M059J (cell line): ENCODE results near the gene GNL3. TPM values are rescaled to one million over a fixed set of nuclear protein-coding genes. Genes with fewer than 3 reads are reported as not detected.
"Not testable (repeated sequence)": the region's sequence is repeated elsewhere in the genome, so short reads cannot be mapped to it uniquely, and the experiment has no call there.

ENCODE experiments used
- DNase-seq: peaks from one replicate; pipeline ENCODE4 v3.0.0-alpha.2; 2012; ENCODE audit warnings: low read depth
- total RNA-seq: library from RNA; depleted of rRNA; stranded (reverse); fragments of >200 nt; shearing (Covaris generic); gene quantifications from 2 replicates; pipeline ENCODE4 v1.2.3, GENCODE V29; 2014; rRNA removed

The GNL3 gene
- total RNA-seq, 1 experiment from 2014 or later = 85.4 TPM

DNA sequence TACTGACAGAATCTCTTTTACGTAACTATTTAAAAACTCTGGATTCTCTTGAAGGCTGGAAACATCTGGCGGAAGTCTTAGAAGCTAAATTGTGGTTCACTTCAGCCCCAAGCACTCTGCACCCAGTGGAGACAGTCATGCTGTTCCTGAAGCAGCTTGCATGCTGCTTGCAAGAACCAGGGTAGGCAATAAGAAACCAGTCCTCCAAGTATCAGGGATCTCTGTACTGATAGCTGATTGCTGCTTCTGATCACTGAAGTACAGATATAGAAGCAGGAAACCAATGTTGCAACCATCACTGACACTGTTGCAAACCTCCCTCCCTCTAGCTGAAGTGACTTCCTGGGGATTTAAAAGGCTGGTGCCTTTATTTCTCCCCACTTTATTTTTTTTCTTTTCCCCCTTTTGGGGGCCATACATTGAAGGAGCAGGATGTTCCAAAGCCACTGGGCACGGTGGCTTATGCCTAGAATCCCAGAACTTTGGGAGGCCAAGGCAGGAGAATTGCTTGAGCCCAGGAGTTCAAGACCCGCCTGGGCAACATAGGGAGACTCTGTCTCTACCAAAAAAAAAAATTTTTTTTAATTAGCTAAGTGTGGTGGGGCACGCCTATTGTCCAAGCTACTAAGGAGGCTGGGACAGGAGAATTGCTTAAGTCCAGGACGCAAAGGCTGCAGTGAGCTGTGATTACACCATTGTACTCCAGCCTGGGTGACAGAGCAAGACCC, 35.3 kb downstream of the GNL3 start:
- no peak for DNase-seq

GRCh38 chr3:52721730-52722008, 35.8 kb downstream of the GNL3 start:
- DNase-seq = no peak

DNA sequence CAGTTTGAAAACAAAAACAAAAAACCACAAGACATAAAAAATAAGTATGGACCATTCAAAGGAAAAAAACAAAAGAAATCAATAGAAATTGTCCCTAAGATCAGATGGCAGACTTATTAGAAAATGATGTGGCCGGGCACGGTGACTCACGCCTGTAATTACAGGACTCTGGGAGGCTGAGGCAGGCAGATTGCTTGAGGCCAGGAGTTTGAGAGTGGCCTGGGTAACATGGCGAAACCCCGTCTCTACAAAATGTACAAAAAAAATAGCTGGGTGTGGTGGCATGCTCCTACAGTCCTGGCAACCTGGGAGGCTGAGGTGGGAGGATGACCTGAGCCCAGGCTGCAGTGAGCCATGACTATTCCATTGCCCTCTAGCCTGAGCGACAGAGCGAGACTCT, 36.7 kb downstream of the GNL3 start:
- DNase-seq = peak; percentile 26

DNA sequence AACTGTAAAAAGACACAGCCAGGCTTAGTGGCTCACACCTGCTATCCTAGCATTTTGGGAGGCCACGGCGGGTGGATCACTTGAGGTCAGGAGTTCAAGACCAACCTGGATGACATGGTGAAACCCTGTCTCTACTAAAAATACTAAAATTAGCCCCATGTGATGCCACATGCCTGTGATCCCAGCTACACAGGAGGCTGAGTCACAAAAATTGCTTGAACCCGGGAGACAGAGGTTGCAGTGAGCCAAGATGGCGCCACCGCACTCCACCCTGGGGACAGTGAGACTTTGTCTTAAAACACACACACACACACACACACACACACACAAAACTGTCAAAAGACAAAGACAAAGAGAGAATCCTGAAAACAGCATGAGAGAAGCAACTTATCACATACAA, 38.1 kb downstream of the GNL3 start:
- no peak for DNase-seq

DNA sequence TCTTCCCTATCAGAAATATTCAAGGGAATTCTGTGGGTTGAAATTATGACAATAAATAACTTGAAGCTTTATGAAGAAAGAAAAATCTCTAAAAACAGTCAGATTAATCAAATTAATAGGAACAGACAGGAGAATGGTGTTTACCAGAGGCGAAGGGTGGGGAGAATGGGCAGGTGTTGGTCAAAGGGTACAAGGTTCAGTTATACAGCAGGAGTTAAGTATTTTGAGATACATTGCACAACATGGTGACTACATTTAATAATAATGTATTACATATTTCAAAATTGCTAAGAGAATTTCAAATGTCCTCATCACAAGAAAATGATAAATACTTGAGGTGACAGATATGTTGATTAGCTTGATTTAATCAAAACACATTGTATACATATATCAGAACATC, 38.7 kb downstream of the GNL3 start:
- no peak for DNase-seq

GRCh38 chr3:52728753-52729152, 42.9 kb downstream of the GNL3 start:
- DNase-seq = not testable (repeated sequence)

GRCh38 chr3:52730681-52731080, 44.8 kb downstream of the GNL3 start:
- no peak for DNase-seq

DNA sequence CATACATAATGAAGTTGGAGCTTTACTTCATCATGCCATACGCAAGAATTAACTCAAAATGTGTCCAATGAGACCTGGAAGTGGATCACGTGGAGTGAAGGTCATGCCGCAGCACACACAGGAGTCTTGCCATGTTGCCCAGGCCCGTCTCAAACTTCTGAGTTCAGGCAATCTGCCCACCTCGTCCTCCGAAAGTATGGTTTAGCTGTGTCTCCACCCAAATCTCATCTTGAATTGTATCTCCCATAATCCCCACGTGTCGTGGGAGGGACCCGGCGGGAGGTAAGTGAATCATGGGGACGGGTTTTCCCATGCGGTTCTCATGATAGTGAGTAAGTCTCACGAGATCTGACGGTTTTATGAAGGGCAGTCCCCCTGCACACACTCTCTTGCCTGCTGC, 45.8 kb downstream of the GNL3 start:
- DNase-seq = no peak

DNA sequence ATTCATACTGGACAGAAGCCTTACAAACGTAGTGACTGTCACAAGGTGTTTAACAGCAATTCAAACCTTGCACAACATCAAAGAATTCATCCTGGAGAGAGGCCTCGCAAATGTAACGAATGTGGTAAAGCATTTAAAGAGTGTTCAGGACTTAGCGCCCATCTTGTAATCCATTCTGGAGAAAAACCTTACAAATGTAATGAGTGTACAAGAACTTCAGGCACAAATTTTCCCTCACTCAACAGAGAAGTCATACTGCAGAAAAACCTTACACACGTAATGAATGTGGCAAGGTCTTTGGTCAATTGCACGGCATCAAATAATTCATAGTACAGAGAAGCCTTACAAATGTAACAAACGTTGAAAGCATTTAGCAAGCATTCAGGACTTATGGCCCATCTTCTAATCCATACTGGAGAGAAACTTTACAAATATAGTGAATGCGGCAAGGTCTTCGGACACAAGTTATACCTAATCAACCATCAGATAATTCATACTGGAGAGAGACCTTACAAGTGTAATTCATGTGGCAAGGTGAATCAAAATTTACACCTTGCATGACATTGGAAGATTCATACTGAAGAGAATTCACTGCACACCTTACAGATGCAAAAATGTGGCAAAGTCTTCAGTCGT, 47.5 kb downstream of the GNL3 start:
- DNase-seq = no peak

- DNase-seq = no peak
These were observed 53.9 kb downstream of the GNL3 start for GRCh38 chr3:52739730-52740129.

DNA sequence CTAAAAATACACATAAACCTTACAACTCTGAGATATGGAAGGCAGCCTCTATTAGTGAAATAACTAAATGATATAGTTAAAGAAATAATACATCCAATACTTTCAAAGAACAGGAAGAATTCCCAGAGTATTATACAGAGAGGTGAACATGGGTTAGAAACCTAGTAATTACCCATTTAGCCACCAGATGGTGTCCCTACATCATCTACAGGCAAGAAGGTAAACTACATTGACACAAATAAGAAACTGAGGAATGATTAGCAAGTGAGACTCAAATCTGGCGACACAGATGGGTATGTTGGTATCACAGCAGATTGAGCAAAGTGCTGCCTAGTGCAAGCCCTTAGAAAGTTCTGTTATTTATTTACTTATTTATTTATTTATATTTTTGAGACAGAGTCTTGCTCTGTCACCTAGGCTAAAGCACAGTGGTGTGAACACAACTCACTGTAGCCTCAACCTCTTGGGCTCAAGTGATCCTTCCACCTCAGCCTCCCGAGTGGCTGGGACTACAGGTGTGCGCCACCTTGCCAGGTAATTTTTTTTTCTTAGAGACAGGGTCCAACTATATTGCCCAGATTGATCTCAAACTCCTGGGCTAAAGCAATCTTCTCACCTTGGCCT, 56.7 kb downstream of the GNL3 start:
- DNase-seq = peak; percentile 26

DNA sequence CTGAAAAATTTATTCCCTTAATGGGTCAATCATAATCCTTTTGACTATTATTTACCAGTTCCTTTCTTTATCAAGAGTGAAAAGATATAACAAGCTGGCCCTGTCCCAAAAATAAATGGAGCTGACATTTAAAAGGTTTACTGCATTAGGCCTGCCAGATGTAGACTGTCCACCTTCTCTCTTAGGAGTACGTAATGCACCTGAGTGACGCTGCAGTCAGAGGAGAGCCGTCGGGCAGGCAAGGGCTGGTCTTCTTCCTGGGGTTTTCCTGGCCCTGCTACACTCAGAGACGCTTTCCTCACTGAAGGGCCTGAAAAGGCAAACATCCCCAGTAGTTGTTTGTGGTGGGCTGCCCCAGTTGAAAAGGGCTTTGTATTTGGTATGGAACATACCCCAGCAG, 57.3 kb downstream of the GNL3 start:
- DNase-seq = no peak

GRCh38 chr3:52743721-52744120, 57.9 kb downstream of the GNL3 start:
- DNase-seq = no peak

Other genes with a start within 250 kb of the GNL3 start
- 0.07 TPM in 1 of 2 replicates, not detected in the other for gene SEMA3G, start 240.9 kb upstream of the GNL3 start, total RNA-seq
- gene TNNC1, start 232.0 kb upstream of the GNL3 start, total RNA-seq = not detected in 2 replicates
- gene NISCH, start 230.4 kb upstream of the GNL3 start, total RNA-seq = 8.9 and 15.8 TPM in 2 replicates
- 0.05 TPM in 1 of 2 replicates, not detected in the other for gene STAB1, start 190.7 kb upstream of the GNL3 start, total RNA-seq
- gene NT5DC2, start 152.2 kb upstream of the GNL3 start, total RNA-seq = 36.5 and 50.0 TPM in 2 replicates
- 0.62 and 2.6 TPM in 2 replicates for gene UQCC5, start 149.4 kb upstream of the GNL3 start, total RNA-seq
- 16.6 and 24.5 TPM in 2 replicates for gene PBRM1, start 119 bp upstream of the GNL3 start, total RNA-seq
- gene GLT8D1, start 19.8 kb downstream of the GNL3 start, total RNA-seq = 55.3 and 79.9 TPM in 2 replicates
- gene SPCS1, start 20.1 kb downstream of the GNL3 start, total RNA-seq = 186 and 310 TPM in 2 replicates
- 10.7 and 19.6 TPM in 2 replicates for gene NEK4, start 84.9 kb downstream of the GNL3 start, total RNA-seq
- gene ITIH1, start 91.6 kb downstream of the GNL3 start, total RNA-seq = not detected in 2 replicates
- gene ITIH3, start 108.8 kb downstream of the GNL3 start, total RNA-seq = not detected in 2 replicates
- 0.02 TPM in 1 of 2 replicates, not detected in the other for gene ITIH4, start 144.6 kb downstream of the GNL3 start, total RNA-seq
- 0.27 TPM in 1 of 2 replicates, not detected in the other for gene MUSTN1, start 149.0 kb downstream of the GNL3 start, total RNA-seq
- 3.6 and 15.5 TPM in 2 replicates for gene STIMATE, start 211.5 kb downstream of the GNL3 start, total RNA-seq